Stimulated activated CD8-positive, alpha-beta memory T cell treated with anti-CD3 and anti-CD28 coated beads, Interleukin-4, amount 100 ng/mL, for 48 hours (primary cell): ENCODE measurements around the gene KNSTRN.
A peak's percentile ranks its signal among the peaks of the same experiment; 100 is the strongest.

Experiments
- DNase-seq: peaks from one replicate; pipeline ENCODE4 v3.0.0-alpha.2; 2020

Gene KNSTRN

GRCh38 chr15:40407330-40407990 lies 24.9 kb downstream of the KNSTRN start:
- no peak for DNase-seq

GRCh38 chr15:40409366-40409765 lies 26.8 kb downstream of the KNSTRN start:
- no peak for DNase-seq

- DNase-seq = no peak
Measured at GRCh38 chr15:40410476-40410875, 28.0 kb downstream of the KNSTRN start.

- DNase-seq = no peak
Measured at GRCh38 chr15:40412095-40412759, 29.7 kb downstream of the KNSTRN start.

- no peak for DNase-seq
Measured at GRCh38 chr15:40413036-40413435, 30.5 kb downstream of the KNSTRN start.

- DNase-seq = no peak
Measured at GRCh38 chr15:40414816-40415215, 32.3 kb downstream of the KNSTRN start.

- no peak for DNase-seq
Measured at GRCh38 chr15:40415226-40415625, 32.7 kb downstream of the KNSTRN start.

GRCh38 chr15:40416056-40416455 lies 33.5 kb downstream of the KNSTRN start:
- no peak for DNase-seq

- no peak for DNase-seq
Measured at GRCh38 chr15:40418126-40418525, 35.6 kb downstream of the KNSTRN start.

- DNase-seq = no peak
Measured at GRCh38 chr15:40420071-40420713, 37.7 kb downstream of the KNSTRN start.

- DNase-seq = no peak
Measured at GRCh38 chr15:40420793-40421192, 38.3 kb downstream of the KNSTRN start.

GRCh38 chr15:40421246-40422157 lies 39.0 kb downstream of the KNSTRN start:
- peak; percentile 91 for DNase-seq

GRCh38 chr15:40424483-40425115 lies 42.1 kb downstream of the KNSTRN start:
- DNase-seq = no peak

GRCh38 chr15:40425681-40426080 lies 43.2 kb downstream of the KNSTRN start:
- DNase-seq = no peak

- DNase-seq = no peak
Measured at GRCh38 chr15:40427188-40427587, 44.7 kb downstream of the KNSTRN start.

- no peak for DNase-seq
Measured at GRCh38 chr15:40428185-40428584, 45.7 kb downstream of the KNSTRN start.

- DNase-seq = no peak
Measured at GRCh38 chr15:40429068-40429710, 46.7 kb downstream of the KNSTRN start.

- no peak for DNase-seq
Measured at GRCh38 chr15:40430271-40430805, 47.8 kb downstream of the KNSTRN start.

GRCh38 chr15:40435023-40435709 lies 52.6 kb downstream of the KNSTRN start:
- no peak for DNase-seq

- DNase-seq = no peak
Measured at GRCh38 chr15:40435710-40436089, 53.2 kb downstream of the KNSTRN start.
